ENCODE results near the gene ATXN2. TPM values are rescaled to one million over a fixed set of nuclear protein-coding genes. Genes with fewer than 3 reads are reported as not detected.

Gene ATXN2
- total RNA-seq, 1 experiment from 2014 or later = 56.3 TPM

DNA sequence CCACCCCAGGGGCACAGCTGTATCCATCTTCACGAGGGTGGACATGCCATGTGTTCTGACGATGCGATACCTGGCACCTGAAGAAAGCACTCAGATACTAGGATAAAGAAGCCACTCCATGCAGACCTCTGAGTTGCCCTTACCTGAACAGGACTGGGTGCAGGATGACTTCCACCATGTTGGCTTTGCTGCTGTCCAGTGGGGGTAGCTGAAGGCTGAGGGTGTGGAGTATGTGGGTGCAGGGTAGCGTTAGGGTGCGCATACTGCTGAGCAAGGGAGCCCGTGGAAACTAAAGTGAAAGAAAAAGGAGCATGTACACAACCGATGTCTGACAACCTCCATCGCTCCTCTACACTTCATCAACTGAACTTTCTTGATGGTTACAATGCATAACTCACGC is 142.0 kb downstream of the ATXN2 start:
- no peak for ATAC-seq
- Mint-ChIP-seq H3K9me3 (no peaks in the 10 kb centered on the region), H3K27ac (no peak overlapping the region; the same call in 1 of the 2 replicates), H3K36me3 (peaks cover 32% of the 10 kb centered on the region), H3K4me3 (no peak overlapping the region), H3K27me3 (ENCODE audit: low read depth) (no peaks in the 10 kb centered on the region), H3K4me1 (no peaks in the 10 kb centered on the region)
- DNase-seq (ENCODE audit: low spot score) = no peak
- ChIA-PET POLR2A (no interaction called here), CTCF (interaction anchor here (0.9 to 1.6 kb wide), 3 partner anchors 25 to 216 kb away, joined by 3 to 9 read pairs (median 4); no protein-coding TSS in a partner anchor)
- TF ChIP-seq CREB1 (CRISPR knock-in tag; IDR thresholded peaks at IDR 0.05) (no peak), MYBL2 (CRISPR knock-in tag; IDR thresholded peaks at IDR 0.05) (no peak), NR3C1 (CRISPR knock-in tag; conservative IDR thresholded peaks at IDR 0.05; ENCODE audit: low read depth) (no peak), ETV6 (CRISPR knock-in tag; IDR thresholded peaks at IDR 0.05) (no peak), RELA (CRISPR knock-in tag; IDR thresholded peaks at IDR 0.05; ENCODE audit: borderline replicate concordance) (no peak), CBFB (CRISPR knock-in tag; IDR thresholded peaks at IDR 0.05; ENCODE audit: low read depth) (no peak), ZNF396 (CRISPR knock-in tag; IDR thresholded peaks at IDR 0.05; ENCODE audit: borderline replicate concordance) (no peak)
- TF ChIP-seq, protein P1, sequence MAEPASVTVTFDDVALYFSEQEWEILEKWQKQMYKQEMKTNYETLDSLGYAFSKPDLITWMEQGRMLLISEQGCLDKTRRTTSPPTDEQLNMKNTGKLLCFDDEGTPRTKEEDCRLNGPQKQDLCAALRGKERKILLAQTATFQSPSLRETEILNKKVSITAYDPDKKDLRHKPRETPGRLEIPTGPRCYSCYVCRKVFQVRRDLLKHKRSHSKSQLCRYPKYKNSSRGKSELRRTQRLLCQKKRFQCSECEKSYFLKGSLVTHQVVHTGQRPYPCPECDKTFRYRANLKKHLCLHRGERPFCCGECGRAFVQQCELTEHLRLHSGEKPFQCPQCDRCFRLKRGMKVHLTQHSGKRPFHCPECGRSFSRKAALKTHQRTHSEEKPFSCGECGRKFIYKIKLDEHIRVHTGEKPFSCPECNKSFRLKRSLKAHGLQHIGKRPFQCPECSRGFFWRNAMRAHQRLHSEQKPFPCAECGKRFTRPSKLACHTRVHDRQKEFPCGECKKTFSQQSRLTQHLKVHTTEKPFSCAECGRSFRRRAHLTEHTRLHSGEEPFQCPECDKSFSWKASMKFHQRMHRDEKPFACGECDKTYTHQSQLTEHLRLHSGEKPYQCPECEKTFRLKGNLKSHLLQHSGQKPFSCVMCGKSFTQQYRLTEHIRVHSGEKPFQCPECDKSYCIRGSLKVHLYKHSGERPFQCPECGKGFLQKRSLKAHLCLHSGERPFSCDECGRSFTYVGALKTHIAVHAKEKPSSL (CRISPR knock-in tag; conservative IDR thresholded peaks at IDR 0.05) = no peak
- TF ChIP-seq, protein P2, sequence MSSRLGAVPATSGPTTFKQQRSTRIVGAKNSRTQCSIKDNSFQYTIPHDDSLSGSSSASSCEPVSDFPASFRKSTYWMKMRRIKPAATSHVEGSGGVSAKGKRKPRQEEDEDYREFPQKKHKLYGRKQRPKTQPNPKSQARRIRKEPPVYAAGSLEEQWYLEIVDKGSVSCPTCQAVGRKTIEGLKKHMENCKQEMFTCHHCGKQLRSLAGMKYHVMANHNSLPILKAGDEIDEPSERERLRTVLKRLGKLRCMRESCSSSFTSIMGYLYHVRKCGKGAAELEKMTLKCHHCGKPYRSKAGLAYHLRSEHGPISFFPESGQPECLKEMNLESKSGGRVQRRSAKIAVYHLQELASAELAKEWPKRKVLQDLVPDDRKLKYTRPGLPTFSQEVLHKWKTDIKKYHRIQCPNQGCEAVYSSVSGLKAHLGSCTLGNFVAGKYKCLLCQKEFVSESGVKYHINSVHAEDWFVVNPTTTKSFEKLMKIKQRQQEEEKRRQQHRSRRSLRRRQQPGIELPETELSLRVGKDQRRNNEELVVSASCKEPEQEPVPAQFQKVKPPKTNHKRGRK (CRISPR knock-in tag; IDR thresholded peaks at IDR 0.05; ENCODE audit: borderline replicate concordance) = no peak
- TF ChIP-seq, protein P3, sequence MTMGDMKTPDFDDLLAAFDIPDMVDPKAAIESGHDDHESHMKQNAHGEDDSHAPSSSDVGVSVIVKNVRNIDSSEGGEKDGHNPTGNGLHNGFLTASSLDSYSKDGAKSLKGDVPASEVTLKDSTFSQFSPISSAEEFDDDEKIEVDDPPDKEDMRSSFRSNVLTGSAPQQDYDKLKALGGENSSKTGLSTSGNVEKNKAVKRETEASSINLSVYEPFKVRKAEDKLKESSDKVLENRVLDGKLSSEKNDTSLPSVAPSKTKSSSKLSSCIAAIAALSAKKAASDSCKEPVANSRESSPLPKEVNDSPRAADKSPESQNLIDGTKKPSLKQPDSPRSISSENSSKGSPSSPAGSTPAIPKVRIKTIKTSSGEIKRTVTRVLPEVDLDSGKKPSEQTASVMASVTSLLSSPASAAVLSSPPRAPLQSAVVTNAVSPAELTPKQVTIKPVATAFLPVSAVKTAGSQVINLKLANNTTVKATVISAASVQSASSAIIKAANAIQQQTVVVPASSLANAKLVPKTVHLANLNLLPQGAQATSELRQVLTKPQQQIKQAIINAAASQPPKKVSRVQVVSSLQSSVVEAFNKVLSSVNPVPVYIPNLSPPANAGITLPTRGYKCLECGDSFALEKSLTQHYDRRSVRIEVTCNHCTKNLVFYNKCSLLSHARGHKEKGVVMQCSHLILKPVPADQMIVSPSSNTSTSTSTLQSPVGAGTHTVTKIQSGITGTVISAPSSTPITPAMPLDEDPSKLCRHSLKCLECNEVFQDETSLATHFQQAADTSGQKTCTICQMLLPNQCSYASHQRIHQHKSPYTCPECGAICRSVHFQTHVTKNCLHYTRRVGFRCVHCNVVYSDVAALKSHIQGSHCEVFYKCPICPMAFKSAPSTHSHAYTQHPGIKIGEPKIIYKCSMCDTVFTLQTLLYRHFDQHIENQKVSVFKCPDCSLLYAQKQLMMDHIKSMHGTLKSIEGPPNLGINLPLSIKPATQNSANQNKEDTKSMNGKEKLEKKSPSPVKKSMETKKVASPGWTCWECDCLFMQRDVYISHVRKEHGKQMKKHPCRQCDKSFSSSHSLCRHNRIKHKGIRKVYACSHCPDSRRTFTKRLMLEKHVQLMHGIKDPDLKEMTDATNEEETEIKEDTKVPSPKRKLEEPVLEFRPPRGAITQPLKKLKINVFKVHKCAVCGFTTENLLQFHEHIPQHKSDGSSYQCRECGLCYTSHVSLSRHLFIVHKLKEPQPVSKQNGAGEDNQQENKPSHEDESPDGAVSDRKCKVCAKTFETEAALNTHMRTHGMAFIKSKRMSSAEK (CRISPR knock-in tag; IDR thresholded peaks at IDR 0.05; ENCODE audit: borderline replicate concordance) = no peak
- TF ChIP-seq, protein P4, sequence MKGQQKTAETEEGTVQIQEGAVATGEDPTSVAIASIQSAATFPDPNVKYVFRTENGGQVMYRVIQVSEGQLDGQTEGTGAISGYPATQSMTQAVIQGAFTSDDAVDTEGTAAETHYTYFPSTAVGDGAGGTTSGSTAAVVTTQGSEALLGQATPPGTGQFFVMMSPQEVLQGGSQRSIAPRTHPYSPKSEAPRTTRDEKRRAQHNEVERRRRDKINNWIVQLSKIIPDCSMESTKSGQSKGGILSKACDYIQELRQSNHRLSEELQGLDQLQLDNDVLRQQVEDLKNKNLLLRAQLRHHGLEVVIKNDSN (CRISPR knock-in tag; IDR thresholded peaks at IDR 0.05) = no peak
- TF ChIP-seq, protein P5, sequence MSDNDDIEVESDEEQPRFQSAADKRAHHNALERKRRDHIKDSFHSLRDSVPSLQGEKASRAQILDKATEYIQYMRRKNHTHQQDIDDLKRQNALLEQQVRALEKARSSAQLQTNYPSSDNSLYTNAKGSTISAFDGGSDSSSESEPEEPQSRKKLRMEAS (CRISPR knock-in tag; IDR thresholded peaks at IDR 0.05) = no peak

DNA sequence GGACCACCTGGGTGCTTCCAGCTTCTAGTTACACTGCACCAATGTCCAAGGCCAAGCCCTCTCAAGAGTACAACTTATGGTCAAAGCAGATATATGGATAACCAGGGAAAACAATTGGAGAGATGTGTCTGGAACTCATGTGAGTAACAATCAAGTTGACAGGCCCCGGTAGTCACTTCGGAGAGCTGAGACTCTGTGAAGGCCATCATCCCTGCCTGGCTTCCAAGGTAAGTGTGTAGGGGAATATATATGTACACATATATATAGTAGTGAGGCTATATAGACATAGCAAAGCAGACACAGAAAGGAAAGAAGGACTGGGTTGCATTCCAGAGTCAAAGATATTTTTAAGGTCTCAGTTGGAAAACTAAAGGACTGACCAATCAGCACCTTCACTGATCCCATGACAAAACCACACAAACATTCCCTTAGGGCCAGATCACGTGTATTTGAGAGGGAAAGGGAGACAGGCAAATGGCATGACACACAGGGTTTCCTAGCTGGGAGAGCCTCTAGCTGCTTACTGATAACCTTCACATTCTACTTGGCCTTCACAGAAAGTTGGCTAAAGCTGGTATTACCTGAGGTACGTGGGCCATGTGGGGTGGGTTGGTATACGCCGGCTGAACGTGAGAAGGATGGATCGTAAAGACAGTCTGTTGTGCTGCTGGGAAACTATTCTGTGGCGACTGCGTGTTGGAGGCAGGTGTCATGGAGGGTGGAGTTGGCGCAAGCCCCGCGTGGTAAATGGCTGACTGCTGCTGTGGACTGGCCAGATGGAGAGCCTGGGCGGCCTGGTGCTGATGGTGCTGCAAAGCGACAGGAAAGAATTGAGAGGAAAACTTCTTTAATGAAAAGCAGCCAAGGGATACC is 143.4 kb downstream of the ATXN2 start:
- no peak for DNase-seq (ENCODE audit: low spot score)
- Mint-ChIP-seq H3K27ac (no peak overlapping the region), H3K9me3 (no peaks in the 10 kb centered on the region), H3K4me3 (no peak overlapping the region), H3K4me1 (no peaks in the 10 kb centered on the region), H3K27me3 (ENCODE audit: low read depth) (no peaks in the 10 kb centered on the region), H3K36me3 (peaks cover 43% of the 10 kb centered on the region)
- TF ChIP-seq NFE2L1 (CRISPR knock-in tag; IDR thresholded peaks at IDR 0.05) = no peak
- TF ChIP-seq ZNF416 (CRISPR knock-in tag; IDR thresholded peaks at IDR 0.05) = no peak
- TF ChIP-seq ETV6 (CRISPR knock-in tag; IDR thresholded peaks at IDR 0.05) = no peak
- TF ChIP-seq, protein P6, sequence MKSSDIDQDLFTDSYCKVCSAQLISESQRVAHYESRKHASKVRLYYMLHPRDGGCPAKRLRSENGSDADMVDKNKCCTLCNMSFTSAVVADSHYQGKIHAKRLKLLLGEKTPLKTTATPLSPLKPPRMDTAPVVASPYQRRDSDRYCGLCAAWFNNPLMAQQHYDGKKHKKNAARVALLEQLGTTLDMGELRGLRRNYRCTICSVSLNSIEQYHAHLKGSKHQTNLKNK (CRISPR knock-in tag; IDR thresholded peaks at IDR 0.05) = no peak
- TF ChIP-seq ZNF232 (CRISPR knock-in tag; IDR thresholded peaks at IDR 0.05) = no peak
- ChIA-PET POLR2A (no interaction called here), CTCF (interaction anchor here (1.2 to 1.3 kb wide), 4 partner anchors 16 to 59 kb away, joined by 3 read pairs; no protein-coding TSS in a partner anchor)
- ATAC-seq = no peak

Data from WTC11 (cell line).